ENCODE measurements around the gene ZNF101.

The ZNF101 gene

GRCh38 chr19:19637523-19638251 is 31.0 kb upstream of the ZNF101 start:
- no peak for DNase-seq (ENCODE audit: low read depth in 1 of 2, low spot score in 1 of 2)

GRCh38 chr19:19642506-19643157 is 26.0 kb upstream of the ZNF101 start:
- DNase-seq (ENCODE audit: low read depth in 1 of 2, low spot score in 1 of 2) = no peak

- peak; percentile 77 to 87 for DNase-seq (ENCODE audit: low read depth in 1 of 2, low spot score in 1 of 2)
Observed at GRCh38 chr19:19643158-19644053, 25.2 kb upstream of the ZNF101 start, which contains the start of gene GMIP. Gene GMIP (minus strand): TSS chr19:19643657. CDS start chr19:19643529, 128 bp downstream.

- DNase-seq (ENCODE audit: low read depth in 1 of 2, low spot score in 1 of 2) = no peak
Observed at GRCh38 chr19:19644054-19644388, 24.6 kb upstream of the ZNF101 start.

GRCh38 chr19:19645233-19645870 is 23.3 kb upstream of the ZNF101 start:
- no peak for DNase-seq (ENCODE audit: low read depth in 1 of 2, low spot score in 1 of 2)

- DNase-seq (ENCODE audit: low read depth in 1 of 2, low spot score in 1 of 2) = no peak
Observed at GRCh38 chr19:19647037-19647835, 21.4 kb upstream of the ZNF101 start.

DNA sequence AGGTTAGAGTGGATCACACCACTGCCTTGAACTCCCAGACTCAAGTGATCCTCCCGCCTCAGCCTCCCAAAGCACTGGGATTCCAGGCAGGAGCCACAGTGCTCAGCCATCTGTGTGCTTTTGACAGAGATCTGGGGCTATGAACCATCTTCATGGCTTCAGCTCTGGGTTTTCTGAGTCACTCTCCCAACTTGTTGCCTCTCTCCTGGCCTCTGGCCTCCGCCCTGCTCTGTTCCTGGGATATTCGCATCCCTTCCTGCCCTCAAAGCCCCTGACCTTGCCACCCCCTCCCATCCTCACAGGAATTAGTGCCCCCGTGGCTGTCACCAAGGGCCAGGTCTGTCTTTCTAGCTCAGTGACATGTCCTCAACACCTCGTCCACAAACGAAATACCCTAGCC is 19.5 kb upstream of the ZNF101 start:
- no peak for DNase-seq (ENCODE audit: low read depth in 1 of 2, low spot score in 1 of 2)

DNA sequence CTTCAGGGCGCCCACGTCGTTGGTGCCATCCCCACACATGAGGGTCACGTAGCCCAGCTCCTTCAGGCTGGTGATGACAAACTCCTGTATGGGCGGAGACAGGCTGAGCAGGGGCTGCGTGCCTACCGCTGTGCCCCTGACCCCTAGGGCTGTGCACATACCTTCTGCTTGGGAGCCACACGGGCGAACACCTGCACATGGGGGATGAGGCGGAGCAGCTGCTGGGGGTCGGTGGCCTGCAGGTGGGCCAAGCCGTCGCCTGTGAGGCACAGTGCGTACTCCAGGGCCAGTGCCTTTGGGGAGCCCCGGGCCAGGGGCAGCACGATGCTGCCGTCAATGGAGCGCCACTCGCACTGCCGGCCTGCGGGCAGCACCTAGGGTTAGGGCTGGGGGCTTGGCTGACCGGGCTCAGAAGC is 19.1 kb upstream of the ZNF101 start:
- no peak for DNase-seq (ENCODE audit: low read depth in 1 of 2, low spot score in 1 of 2)

GRCh38 chr19:19650331-19650730 is 18.3 kb upstream of the ZNF101 start:
- DNase-seq (ENCODE audit: low read depth in 1 of 2, low spot score in 1 of 2) = no peak

DNA sequence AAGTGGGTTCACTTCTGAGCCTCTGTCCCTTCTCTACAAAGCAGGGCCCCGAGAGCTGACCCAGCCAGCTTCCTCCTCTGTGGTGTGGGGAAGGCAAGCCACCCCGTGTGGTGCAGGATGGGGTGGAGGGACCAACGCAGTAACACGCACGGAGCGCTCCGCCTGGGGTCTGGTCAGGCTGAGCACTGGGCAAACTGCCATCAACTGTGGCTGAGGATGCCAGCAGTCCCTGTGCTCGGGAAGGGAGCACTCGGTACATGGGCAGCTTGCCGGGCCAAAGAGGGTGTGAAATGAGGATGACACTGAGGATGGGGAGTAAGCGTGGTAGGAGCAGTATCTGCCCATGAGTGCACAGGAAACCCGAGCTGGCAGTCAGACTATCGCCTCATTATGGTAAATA is 17.6 kb upstream of the ZNF101 start:
- no peak for DNase-seq (ENCODE audit: low read depth in 1 of 2, low spot score in 1 of 2)

DNA sequence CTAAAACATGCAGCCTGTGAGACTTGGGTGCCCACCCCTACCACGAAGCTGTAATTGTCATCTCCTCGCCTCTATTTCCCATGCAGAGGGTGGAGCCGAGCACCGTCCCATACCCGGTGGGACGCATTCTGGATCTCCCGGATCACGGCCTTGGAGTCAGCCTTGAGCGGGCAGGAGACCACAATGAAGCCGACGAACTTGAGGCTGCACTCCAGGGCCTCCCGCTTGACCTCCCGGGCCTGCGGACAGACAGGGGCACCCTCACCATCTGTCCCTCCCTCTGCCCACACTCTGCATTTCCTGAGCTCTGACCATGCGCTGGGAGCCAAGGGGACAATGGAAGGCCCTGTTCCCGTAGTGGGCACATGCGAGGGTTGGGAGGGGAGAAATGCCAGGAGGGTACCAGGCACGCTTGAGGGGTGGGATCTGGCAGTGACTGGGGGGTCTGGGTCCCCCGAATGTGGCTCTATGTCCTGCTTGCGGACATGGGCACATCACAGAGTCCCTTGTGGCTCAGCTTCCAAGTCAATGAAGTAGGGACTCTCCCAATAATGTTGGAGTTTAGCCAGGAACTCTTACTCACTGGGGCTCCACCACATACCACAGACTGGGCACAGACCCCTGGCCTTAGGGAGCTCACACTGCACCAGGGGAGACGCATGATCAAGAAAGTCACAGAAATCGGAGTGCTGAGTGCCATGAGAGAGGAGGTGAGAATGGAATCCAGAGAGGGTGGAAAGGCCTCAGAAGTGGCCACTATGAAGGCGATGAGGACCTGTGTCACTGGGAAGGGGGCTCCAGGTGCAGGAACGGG is 15.9 kb upstream of the ZNF101 start:
- DNase-seq (ENCODE audit: low read depth in 1 of 2, low spot score in 1 of 2) = no peak

- no peak for DNase-seq (ENCODE audit: low read depth in 1 of 2, low spot score in 1 of 2)
Observed at GRCh38 chr19:19653597-19654147, 15.0 kb upstream of the ZNF101 start.

- no peak for DNase-seq (ENCODE audit: low read depth in 1 of 2, low spot score in 1 of 2)
Observed at GRCh38 chr19:19654441-19654840, 14.2 kb upstream of the ZNF101 start.

- DNase-seq (ENCODE audit: low read depth in 1 of 2, low spot score in 1 of 2) = no peak
Observed at GRCh38 chr19:19655051-19655594, 13.5 kb upstream of the ZNF101 start.

GRCh38 chr19:19655641-19656343 is 12.8 kb upstream of the ZNF101 start:
- no peak for DNase-seq (ENCODE audit: low read depth in 1 of 2, low spot score in 1 of 2)

DNA sequence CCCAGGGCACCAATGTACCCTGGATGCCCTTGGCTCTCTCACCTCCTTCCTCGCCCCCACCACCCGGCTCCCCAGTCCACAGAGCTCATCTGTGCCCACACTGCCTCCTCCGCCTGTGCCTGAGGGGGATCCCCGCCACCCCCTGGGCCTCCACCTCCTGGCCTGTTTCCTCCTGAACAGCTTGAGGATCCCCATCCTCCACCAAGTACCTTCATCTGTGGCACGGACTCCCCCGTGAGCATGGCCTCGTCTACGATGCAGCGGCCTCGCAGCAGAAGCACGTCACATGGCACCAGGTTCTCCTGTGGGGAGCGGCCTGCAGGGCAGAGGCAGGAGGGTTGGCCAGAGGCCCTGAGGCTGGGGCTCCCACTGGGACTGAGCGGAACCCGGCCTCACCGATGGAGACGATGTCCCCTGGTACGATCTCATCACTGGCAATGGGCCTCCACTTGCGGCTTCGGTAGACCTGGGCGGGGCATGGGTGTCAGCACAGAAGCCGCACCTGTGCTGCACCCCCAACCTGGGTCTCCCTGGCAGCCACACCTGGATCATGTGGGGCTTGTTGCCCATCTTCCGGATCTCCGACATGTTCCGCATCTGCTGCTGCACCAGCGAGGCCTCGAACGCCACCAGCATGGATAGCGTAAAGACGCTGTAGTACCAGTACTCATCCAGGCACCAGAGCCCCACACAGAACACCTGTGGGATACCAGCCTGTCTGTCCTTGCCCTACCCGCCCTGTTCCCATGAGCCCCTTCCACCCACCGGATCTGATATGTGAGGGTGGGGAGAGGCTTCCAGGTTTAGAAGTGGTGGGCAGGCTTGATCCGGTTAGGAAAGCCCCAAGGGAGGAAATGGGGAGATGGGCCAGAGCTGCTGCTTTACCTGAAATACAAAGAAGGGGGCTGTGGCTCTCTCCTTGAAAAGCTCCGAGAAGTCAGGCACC is 11.9 kb upstream of the ZNF101 start:
- no peak for DNase-seq (ENCODE audit: low read depth in 1 of 2, low spot score in 1 of 2)

GRCh38 chr19:19657397-19657783 is 11.2 kb upstream of the ZNF101 start:
- no peak for DNase-seq (ENCODE audit: low read depth in 1 of 2, low spot score in 1 of 2)
